ENCODE measurements around the gene PIN4. TPM values are rescaled to one million over a fixed set of nuclear protein-coding genes. Genes with fewer than 3 reads are reported as not detected.

PIN4 gene
- total and polyA plus RNA-seq, 2 donors (not counting 3 experiments of a cell fraction or from before 2014, with no cell fraction given), result 4.5 to 10.4 TPM

GRCh38 chrX:72203421-72203820, 21.9 kb downstream of the PIN4 start:
- peaks cover 3 to 5% of the 10 kb centered on the region in 2 experiments for H3K36me3 ChIP-seq (ENCODE audit: control insufficient read depth in 2 of 2, extremely low read depth in 1 of 2, insufficient read depth in 2 of 2, low read length in 2 of 2)
- intact Hi-C loops (cut with micrococcal nuclease) (no loop called here), dilution Hi-C loops (cut with MboI; ENCODE audit: extremely low pct_ligation_motif_present, low sequenced_read_pairs) (no loop called here)
- FAIRE-seq, result no peak
- peaks cover 17% of the 10 kb centered on the region for H3K4me1 ChIP-seq (ENCODE audit: control insufficient read depth, extremely low read depth, insufficient read depth, low read length)
- H2AFZ ChIP-seq (ENCODE audit: low read depth, low read length), result no peak overlapping the region
- H3K9me3 ChIP-seq (replicated peaks; ENCODE audit: control insufficient read depth, insufficient read depth, low read length), result no peaks in the 10 kb centered on the region
- H3K9ac ChIP-seq (replicated peaks; ENCODE audit: extremely low read depth, insufficient read depth, low read length), result no peak overlapping the region
- H4K20me1 ChIP-seq (replicated peaks; ENCODE audit: control insufficient read depth, extremely low read depth, insufficient read depth, low read length), result no peaks in the 10 kb centered on the region
- H3K79me2 ChIP-seq (ENCODE audit: control insufficient read depth, insufficient read depth, low read length), result no peaks in the 10 kb centered on the region
- DNase-seq (ENCODE audit: low read depth, low spot score), result no peak
- H3K4me3 ChIP-seq (replicated peaks in 1 of 3; ENCODE audit: insufficient read depth in 1 of 3, low read depth in 1 of 3, low read length in 3 of 3), result no peak overlapping the region
- no peak overlapping the region for H3K27ac ChIP-seq (ENCODE audit: insufficient read depth, low read depth, low read length)
- POLR2A ChIA-PET, result no interaction called here
- TF ChIP-seq CTCF (IDR thresholded peaks at IDR 0.05; ENCODE audit: extremely low read depth in 1 of 2, insufficient read depth in 1 of 2, low read depth in 1 of 2, low read length in 2 of 2), result no peak
- no peak for TF ChIP-seq JUN (IDR thresholded peaks at IDR 0.05; ENCODE audit: borderline replicate concordance, insufficient read depth, insufficient read length, low read depth)
- TF ChIP-seq GATA2 (IDR thresholded peaks at IDR 0.05; ENCODE audit: insufficient read depth, insufficient read length, low read depth, low read length), result no peak
- no peak for TF ChIP-seq FOS (IDR thresholded peaks at IDR 0.05; ENCODE audit: borderline replicate concordance, insufficient read depth, low read length)
- TF ChIP-seq EZH2 (IDR thresholded peaks at IDR 0.05; ENCODE audit: borderline replicate concordance, low read depth, low read length, severe bottlenecking), result no peak
- TF ChIP-seq POLR2AphosphoS5 (IDR thresholded peaks at IDR 0.05; ENCODE audit: insufficient read depth, low read depth, low read length), result no peak
- TF ChIP-seq POLR2A (IDR thresholded peaks at IDR 0.05; ENCODE audit: low read depth, low read length), result no peak
- TF ChIP-seq MAX (IDR thresholded peaks at IDR 0.05; ENCODE audit: insufficient read depth, insufficient read length), result no peak
- no peak for TF ChIP-seq MYC (IDR thresholded peaks at IDR 0.05; ENCODE audit: low read depth, low read length)
- BruUV-seq (replicated peaks), result no TSS peak
- H3K4me2 ChIP-seq (ENCODE audit: insufficient read depth, low read length), result no peak overlapping the region
- CTCF ChIA-PET, result interaction anchor here (1.8 kb wide), 1 partner anchor 14 kb away, joined by 6 read pairs; no protein-coding TSS in a partner anchor
- H3K9me1 ChIP-seq (replicated peaks; ENCODE audit: control insufficient read depth, extremely low read depth, insufficient read depth, low read length), result no peaks in the 10 kb centered on the region
- no peaks in the 10 kb centered on the region for H3K27me3 ChIP-seq (ENCODE audit: control insufficient read depth in 2 of 2, insufficient read depth in 2 of 2, low read length in 2 of 2)

All from endothelial cell of umbilical vein (primary cell).